C4-2B (cell line): ENCODE results near the gene EVA1A.

Experiments
- H3K27ac ChIP-seq: fragments of 450-650 bp; 2 replicates; pipeline ENCODE4 v1.5.1; 2017
- ZFX ChIP-seq: fragments of 450-650 bp; IDR thresholded peaks from 2 replicates; pipeline ENCODE4 v1.6.1; 2017
- TF ChIP-seq, protein P1 (sequence below): fragments of 450-650 bp; conservative IDR thresholded peaks from 2 replicates; pipeline ENCODE4 v1.5.1; 2017; ENCODE audit warnings: mild to moderate bottlenecking

Gene EVA1A

DNA sequence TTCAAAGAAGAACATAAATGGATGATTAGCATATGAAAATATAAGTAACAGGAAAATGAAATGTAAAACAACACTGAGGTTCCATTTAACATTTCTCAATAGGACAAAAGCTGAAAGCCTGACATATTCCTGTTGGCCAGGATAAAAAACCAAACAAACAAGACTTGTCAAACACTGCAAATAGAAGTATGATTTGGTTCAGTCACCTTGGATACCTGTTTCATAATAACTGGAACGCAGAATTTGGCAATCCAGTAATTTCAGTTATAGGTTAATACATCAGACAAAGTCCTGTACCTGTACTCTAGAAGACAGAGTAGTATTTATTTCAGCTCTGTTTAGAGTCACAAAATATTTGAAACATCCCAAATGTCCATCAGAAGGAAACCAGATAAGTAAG, 16.5 kb upstream of the EVA1A start:
- H3K27ac ChIP-seq: no peak overlapping the region
- TF ChIP-seq ZFX: no peak
- TF ChIP-seq, protein P1, sequence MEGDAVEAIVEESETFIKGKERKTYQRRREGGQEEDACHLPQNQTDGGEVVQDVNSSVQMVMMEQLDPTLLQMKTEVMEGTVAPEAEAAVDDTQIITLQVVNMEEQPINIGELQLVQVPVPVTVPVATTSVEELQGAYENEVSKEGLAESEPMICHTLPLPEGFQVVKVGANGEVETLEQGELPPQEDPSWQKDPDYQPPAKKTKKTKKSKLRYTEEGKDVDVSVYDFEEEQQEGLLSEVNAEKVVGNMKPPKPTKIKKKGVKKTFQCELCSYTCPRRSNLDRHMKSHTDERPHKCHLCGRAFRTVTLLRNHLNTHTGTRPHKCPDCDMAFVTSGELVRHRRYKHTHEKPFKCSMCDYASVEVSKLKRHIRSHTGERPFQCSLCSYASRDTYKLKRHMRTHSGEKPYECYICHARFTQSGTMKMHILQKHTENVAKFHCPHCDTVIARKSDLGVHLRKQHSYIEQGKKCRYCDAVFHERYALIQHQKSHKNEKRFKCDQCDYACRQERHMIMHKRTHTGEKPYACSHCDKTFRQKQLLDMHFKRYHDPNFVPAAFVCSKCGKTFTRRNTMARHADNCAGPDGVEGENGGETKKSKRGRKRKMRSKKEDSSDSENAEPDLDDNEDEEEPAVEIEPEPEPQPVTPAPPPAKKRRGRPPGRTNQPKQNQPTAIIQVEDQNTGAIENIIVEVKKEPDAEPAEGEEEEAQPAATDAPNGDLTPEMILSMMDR: no peak

DNA sequence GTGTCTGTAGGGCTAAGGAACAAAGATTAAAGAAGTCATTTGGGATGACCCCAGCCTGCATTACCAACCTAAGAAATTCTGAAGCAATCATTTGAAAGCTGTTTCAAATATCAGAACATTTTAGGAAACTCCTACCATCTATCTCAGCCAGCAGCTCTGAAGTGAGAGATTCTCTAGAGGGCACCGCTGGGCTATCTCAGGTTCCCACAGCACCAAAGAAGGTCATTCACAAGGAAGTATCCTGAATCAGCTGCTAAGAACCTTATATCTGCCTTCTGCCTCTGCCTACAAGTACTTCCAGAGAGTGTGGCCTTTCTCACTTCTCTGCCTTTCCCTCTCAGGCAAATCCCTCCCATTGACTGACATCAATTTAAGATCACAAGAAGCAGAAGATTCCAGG, 13.4 kb upstream of the EVA1A start:
- H3K27ac ChIP-seq: no peak overlapping the region
- TF ChIP-seq, protein P1: no peak
- TF ChIP-seq ZFX: no peak

DNA sequence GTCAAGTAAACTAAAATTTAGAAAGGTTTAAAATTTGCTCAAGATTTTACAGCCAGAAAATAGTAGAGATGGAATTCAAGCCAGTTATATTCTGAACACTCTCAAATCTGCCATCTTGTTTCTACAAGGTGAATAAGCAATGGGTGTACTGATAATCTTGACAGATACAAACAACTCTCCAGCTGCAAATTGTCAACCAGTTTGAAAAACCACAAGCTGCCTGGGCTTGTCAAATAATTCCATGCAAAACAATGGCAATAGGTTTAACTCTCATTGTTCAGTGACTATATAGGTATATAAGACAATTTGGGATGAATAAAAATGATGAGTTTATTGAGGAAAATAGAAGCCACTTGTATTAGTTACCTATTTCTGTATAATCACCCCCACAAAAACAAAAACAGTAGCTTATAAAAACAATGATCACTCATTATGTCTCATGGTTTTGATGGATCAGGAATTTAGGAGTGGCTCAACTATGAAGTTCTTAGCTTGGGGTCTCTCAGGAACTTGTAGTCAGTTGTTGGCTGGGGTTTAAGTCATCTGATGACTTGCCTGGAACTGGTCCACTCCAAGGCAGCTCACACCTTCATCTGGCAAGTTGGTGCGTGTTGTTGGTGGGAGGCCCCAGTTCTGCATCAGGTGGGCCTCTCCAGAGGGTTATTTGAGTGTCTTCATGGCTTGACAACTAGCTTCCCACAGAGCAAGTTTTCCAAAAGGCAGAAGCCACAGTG, 12.6 kb upstream of the EVA1A start:
- H3K27ac ChIP-seq: no peak overlapping the region
- no peak for TF ChIP-seq ZFX
- TF ChIP-seq, protein P1: no peak

DNA sequence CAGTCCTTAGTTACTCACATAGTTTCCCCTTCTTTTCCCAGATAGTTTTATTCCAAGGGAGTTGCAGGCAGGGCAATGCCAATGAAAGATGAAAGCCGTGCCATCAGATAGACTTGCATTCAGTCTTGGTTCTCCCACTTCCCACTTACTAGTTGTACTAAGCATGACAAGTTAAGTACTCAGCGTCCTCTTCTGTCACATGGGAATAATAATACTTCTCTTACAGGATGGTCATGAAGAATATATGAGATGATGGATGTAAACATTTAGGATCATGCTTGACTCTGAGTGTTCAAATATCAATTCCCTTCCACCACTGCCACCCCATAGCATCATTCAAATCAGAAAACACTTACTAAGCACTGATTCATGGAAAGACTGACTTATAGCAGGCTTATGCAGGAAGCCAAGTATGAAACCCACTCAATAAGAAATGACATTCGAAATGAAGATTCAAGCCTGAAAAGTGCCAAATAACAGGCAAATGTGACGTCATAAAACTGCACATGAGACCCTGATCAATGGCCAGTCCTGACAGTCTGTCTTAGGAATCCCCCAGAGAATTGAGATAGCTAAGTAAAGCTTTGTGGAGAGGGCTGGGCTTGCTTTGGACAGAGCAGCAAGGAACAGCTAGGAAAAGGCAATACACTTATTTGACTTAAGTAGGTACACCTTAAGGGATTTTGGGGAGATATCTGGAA, 11.1 kb upstream of the EVA1A start:
- no peak overlapping the region for H3K27ac ChIP-seq
- TF ChIP-seq, protein P1: no peak
- no peak for TF ChIP-seq ZFX

DNA sequence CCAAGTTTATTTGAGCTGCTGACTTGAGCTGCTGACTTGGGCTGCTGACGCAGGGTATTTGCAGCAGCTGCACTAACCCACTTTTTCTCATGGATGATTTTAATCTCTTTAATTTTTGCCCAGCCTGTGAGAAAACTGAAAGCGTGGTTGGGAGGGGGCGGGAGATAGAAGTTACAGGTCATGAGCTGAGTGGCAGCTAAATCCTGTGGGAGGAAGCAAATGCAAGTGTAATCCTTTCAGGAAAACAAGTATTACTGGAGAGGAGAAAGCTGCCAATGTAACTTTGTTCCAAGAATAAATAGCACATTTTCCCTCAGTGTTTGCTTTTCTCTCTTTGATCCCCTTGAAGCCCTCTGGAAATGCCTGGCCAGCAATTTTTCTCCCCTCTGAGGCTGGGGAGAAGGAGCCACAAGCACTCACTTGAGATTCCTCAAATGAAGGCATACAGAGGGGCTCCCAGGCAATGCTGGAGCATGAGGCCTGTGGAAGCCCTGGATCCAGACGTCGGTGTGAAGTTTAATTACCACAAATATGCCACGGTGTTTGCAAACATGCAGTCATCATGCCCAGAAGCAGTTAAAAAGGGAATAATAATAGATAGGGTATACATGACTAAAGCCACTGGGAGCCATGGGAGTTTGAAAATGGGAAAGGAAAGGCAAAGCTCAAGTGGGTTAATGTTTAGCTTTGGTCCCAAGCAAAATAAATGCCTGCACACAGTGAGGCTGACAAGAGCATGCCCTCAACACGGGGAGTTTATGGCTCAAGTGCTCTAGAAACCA, 10.4 kb upstream of the EVA1A start:
- H3K27ac ChIP-seq: no peak overlapping the region
- no peak for TF ChIP-seq ZFX
- TF ChIP-seq, protein P1: no peak

DNA sequence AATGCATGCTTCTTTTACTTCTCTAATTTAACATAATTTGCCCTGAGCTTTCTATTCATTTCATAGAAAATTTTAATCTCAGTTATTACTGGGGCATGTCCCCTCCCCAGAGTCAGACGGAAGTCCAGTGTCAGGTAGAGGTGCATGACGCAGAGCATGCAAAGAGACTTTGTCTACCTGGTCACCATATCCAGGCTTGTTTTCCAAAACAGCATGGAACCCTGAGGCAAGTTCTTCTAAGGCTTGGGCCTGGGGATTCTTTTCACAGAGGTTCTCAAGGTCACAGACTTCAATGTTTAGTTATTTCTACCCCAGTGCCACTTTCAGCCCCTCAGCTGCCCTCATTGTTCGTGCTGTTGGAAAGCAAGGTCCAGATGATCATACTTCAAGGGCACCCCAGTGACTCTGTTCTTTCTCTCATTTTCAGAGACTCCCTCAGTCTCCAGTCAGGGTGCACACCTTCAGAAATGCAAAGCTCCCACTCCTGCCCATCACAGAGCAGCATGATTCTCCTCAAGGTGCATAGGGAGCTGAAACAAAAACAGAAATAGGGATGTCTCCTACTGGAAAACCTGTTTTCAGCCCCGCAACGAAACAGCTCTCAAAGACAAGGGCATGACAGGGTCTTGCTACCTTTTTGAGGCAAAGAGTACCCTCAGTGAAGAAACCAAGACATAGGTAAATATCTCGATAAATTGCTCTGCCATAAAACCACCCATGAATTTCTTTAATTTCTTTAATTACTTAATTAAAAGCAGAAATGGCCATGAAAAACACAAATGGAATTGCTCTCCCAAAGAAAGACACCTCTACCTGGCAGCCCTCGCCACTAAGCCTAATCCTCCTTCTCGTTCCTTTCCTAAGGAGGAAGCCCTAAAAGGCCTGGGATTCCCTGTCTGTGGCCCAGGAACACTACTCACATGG, 9.5 kb upstream of the EVA1A start:
- H3K27ac ChIP-seq: no peak overlapping the region

More for the DNA sequence above, 9.5 kb upstream of the EVA1A start:
- TF ChIP-seq, protein P1: no peak
- no peak for TF ChIP-seq ZFX
